ENCODE measurements around the gene ADCK2.
"Not testable (repeated sequence)": the region's sequence is repeated elsewhere in the genome, so short reads cannot be mapped to it uniquely, and the experiment has no call there.

Gene ADCK2

DNA sequence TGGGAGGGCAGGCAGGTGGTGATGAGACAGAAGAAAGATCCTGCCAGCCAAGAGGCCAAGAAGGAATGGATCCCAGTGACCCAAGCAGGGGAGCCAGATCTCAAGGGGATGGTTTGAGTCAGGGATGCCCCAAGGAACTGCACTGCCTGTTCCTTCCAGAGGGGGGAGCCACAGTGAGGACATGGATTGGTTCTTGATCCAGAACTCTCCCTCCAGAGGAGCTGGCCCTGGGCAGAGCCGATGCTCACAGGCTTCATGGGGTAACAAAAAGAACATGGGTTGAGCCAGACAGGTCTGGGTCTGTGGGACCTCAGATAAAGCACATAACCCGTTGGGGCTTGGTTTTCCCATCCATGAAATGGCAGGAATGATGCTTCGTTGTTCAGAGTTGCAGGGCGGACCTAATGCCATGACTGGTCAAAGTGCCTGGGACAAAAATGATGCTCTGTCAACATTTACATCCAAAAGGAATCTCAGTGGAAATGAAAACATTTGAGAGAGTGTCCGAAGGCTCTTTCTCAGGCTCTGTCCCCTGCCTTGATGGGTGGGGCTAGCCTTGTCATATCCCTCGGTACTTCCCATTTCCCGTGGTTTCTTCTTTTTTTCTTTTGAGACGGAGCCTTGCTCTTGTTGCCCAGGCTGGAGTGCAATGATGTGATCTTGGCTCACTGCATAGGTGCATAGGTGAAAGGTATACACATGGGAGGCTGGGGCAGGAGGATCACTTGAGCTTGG lies 27.4 kb upstream of the ADCK2 start:
- DNase-seq, result peak; percentile 19
- in situ Hi-C loops (cut with MboI; ENCODE audit: low pct_unique_long_range_greater_than_20kb, low sequenced_read_pairs), result no loop called here

DNA sequence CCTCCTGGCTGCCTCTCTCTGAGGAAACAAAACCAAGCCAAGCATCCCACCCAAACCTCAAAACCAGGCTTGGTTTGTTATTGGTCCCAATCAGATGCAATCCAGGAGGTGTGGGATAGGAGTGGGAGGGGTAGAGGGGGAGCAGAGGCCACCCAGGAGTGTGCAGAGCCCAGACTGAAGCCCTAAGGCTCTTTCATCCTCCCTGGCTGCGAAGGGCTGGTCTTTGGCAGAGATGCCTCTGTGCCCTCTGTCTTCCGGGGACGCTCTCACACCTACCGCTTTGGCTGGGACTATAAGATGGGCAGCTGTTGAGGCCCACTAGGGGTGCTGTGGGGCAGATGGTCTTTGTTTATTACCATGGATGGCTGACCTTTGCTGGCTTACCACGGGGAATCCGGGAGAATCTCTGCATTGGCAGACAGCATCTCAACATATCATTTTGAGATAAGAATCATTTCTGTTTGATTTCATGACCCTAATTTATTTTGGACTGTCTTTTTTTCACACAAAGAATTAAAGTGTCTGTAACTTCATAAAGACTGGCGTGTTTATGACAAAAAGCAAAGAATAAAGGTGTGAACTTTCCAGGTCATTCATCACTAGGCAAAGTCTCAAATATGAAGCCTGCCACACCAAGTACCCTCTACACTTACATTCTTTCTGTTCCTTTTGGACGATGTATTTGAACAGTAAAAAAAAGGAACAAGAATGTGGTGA lies 25.7 kb upstream of the ADCK2 start:
- in situ Hi-C loops (cut with MboI; ENCODE audit: low pct_unique_long_range_greater_than_20kb, low sequenced_read_pairs), result no loop called here
- peak; percentile 30 for DNase-seq

DNA sequence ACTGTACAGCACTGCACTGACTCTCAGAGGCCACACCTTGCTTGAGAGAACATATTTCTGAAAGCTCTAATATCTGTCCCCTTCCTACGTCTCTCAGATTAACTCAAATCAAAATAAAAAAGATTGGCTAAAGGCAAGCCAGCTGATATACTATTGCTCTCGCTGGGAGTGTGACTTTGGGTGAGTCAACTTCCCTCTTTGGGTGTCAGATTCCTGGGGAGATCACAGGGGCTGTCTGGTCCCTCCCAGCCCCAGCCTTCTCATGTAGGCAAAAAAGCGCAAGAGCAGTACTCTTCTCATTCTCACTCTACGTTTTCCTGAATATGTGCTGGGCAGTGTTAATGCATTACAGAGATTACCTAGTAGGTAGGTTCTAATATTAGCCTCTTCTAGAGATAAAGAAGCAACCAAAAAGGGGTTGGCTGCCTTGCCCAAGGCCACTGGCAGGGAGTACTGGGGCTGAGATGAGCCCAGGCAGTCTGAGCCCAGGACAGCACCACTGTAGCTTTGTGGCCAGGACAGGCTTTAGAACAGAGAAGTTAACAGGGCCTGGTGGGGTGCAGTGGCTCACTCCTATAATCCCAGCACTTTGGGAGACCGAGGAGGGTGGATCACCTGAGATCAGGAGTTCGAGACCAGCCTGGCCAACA lies 23.1 kb upstream of the ADCK2 start:
- in situ Hi-C loops (cut with MboI; ENCODE audit: low pct_unique_long_range_greater_than_20kb, low sequenced_read_pairs), result no loop called here
- no peak for DNase-seq

DNA sequence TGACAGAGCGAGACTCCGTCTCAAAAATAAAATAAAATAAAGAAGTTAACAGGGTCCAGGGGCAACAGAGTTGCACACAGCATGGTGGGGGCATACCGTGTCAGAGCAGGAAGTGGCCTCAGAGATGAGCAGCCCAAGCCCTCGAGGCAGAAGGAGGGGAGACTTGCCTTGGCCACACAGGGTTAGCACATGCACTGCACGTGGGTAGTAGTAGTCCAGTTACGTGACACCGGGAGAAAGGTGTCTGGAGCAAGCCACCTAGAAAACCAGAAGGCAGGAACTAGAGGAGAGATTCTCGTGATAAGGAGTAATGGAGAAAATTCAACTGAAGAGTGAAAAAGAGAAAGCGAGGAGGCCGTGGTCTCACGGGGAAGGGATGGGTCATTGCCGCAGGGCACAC lies 22.4 kb upstream of the ADCK2 start:
- DNase-seq, result no peak
- in situ Hi-C loops (cut with MboI; ENCODE audit: low pct_unique_long_range_greater_than_20kb, low sequenced_read_pairs), result no loop called here

DNA sequence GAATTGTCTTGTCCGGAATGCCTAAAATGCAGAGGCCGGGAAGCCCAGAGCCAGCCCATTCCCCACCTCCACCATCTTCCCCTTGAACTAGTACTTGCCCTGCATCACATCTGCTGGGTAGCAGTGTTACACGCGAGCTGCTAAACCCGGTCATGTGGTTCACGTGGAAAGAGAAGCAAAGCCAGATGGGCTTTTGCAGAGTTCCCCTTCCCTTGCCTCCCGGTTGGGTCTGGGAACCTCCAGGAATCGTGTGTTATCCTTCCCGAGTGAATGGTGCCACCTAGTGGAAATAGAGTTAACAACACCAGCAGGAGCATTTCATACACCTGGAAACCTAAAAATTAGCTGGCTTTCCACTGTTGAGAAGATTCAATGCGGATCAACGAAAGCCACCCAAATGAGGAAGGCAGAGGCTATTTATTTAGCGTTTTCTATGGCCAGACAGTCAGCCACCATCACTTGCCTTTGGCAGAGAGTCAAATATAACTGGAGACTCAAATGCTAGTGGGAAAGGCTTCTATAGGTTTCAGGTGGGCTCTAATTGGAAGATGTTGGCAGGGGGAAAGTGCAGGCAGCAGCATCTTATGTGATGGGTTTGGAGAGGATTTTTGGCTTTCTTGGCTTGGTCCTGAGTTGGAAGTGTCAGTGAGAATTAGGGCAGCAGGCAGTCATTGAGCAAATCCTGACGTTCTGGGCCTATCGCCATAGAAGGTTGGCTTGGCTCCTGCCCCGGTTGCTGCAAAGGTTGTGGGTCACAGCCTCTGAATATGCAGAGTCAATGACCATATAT lies 19.2 kb upstream of the ADCK2 start:
- in situ Hi-C loops (cut with MboI; ENCODE audit: low pct_unique_long_range_greater_than_20kb, low sequenced_read_pairs), result no loop called here
- peak; percentile 69 for DNase-seq

DNA sequence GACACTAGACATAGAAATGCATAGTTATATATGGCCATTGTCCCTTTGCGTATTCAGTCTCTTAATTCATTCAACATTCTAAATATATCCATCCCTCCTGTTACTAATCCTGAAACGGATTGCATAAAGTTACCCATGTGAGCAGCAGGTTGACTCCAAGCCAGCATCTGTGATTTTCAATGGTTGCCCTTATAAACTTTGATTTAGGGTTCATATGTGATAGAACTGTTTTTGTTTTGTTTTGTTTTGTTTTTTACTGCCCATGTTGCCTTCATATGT lies 18.7 kb upstream of the ADCK2 start:
- in situ Hi-C loops (cut with MboI; ENCODE audit: low pct_unique_long_range_greater_than_20kb, low sequenced_read_pairs), result no loop called here
- DNase-seq, result no peak

DNA sequence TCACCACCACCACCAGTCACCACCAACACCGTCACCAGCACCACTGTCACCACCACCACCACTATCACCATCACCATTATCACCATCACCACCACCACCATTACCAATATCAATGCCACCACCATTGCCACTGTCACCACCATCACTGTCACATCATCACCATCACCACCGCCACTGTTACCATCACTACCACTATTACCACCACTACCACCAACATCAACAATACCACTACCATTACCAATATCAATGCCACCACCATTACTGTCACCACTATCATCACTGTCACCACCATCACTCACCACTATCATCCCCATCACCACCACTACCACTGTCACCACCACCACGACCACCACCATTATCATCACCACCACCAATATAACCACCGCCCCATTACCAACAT lies 18.1 kb upstream of the ADCK2 start:
- no peak for DNase-seq
- in situ Hi-C loops (cut with MboI; ENCODE audit: low pct_unique_long_range_greater_than_20kb, low sequenced_read_pairs), result no loop called here

DNA sequence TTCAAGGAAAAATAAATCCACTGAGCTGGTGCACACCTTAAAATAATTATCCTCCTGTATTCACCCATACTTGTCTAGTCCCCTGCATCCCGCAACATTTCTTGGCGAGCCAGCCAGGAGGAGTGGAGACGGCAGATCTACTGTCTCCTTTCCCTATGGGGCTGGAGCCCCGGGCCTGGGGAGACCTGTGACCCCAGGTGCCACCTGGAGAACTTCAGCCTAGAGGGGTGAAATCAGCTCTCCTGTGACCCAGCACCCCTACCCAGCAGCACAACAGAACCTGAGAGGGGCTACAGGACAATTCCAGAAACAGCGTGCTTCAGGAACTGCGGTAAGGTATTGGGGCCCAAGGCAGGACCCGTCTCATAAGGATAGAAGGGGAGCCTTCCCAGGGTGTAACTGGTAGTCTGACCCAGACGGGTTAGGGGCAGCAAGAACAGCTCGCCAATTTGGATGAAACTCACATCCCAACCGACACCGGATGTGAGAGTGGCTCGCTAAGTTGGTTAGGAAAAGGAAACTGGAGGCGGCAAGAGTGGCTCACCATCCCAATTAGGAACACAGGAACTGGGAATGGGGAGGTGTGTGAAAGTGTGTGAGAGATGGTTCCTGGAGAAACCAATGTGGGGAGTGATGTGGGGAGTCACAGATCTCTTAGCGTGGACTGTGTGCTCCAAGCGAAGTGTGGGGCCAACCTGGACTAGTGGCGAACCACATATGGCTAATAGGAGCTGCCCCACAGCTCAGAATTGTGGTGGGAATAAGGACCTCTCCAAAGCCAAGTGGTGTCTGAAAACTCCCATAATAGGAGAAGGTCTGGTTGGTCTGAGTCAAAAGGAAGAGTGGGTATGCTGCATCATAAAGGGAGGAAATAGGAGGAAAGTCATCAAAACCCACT lies 17.0 kb upstream of the ADCK2 start:
- DNase-seq, result no peak
- in situ Hi-C loops (cut with MboI; ENCODE audit: low pct_unique_long_range_greater_than_20kb, low sequenced_read_pairs), result no loop called here

DNA sequence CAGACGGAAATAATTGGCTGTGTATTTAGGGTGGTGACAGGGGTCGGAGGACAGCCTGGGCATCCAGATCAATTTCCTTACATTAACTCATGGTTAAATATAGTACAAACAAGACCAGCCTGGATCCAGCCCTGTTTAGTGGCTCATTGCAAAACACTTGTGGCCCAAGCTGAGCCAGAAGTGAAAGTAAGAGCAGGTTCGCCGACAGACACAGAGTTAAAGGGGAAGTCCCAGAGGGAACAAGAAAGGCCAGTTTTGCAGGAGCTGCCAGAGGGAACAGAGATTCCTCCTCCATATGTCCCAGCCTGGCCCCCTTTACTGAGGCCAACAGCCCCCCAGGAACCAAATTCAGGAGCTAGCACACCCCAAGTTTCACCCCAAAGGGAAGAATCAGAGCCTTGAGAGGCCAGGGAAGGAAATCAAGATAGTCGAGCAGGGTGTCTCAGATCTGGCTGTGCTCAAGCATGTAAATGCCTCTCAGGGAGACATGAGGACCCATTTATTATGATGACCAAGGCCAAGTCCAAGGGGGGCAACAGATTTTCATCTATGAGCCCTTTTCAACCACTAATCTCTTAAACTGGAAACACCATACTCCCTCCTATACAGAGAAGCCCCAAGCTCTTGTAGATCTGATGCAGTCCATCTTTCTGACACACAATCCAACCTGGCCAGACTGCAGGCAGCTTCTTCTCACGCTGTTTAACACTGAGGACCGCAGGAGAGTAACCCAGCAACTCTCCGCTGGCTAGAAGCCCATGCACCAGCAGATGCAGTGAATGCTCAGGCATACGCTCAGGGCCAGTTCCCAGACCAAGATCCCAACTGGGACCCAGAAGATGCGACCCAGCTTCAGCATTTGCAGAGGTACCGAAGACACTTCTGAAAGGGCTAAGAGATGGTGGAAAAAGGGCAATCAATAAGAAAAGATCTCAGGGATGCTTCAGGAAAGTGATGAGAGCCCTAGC lies 15.9 kb upstream of the ADCK2 start:
- in situ Hi-C loops (cut with MboI; ENCODE audit: low pct_unique_long_range_greater_than_20kb, low sequenced_read_pairs), result no loop called here
- DNase-seq, result peak; percentile 79

DNA sequence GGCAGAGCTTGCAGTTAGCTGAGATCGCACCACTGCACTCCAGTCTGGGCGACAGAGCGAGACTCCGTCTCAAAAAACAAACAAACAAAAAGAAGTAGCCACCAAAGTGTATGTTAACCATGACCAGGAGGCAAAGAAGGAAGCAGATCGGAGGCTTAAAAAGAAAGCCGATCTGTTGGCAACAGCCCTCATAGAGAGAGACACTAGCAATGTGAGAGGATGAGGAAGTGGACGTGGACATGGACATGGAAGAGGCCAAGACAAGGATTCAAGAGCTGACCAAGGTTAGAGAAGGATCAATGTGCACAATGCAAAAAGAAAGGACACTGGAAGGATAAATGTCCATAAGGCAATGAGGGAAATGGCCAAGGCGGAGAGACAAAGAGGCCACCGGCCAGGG lies 14.9 kb upstream of the ADCK2 start:
- in situ Hi-C loops (cut with MboI; ENCODE audit: low pct_unique_long_range_greater_than_20kb, low sequenced_read_pairs), result no loop called here
- DNase-seq, result no peak

DNA sequence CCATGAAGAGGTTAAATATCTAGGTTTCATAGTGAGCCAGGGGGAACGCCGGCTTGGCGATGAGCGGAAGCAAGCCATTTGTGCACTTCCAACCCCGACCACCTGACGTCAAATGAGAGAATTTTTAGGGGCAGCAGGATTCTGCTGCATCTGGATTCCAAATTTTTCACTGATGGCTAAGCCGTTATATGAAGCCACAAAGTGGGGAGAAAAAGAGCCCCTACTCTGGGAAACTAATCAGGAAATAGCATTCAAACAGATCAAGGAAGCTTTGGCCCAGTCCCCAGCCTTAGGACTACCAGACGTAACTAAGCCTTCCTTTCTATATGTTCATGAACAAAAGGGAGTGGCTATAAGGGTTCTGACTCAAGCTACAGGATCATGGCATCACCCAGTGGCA lies 12.9 kb upstream of the ADCK2 start:
- in situ Hi-C loops (cut with MboI; ENCODE audit: low pct_unique_long_range_greater_than_20kb, low sequenced_read_pairs), result loop anchor here (10.0 kb wide), 1 partner anchor 355 kb away; the partner anchor contains the start of gene MRPS33

DNA sequence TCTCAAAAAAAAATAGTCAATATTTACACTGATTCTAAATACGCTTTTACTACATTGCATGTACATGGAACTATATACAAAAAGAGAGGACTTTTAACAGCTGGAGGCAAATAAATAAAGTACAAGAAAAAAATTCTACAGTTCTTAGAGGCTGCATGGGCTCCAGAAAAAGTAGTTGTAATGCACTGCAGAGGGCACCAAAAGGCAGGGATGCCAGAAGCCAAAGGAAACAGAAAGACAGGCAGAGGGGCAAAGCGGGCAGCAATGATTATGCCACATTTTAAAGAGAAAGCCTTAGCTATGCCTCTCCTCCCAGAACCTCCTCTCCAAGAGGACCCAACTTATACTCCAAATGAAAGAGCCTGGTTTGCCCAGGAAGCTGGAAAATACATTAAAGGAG lies 11.6 kb upstream of the ADCK2 start:
- no peak for DNase-seq
- in situ Hi-C loops (cut with MboI; ENCODE audit: low pct_unique_long_range_greater_than_20kb, low sequenced_read_pairs), result loop anchor here (10.0 kb wide), 1 partner anchor 354 kb away; the partner anchor contains the start of gene MRPS33

More for the DNA sequence above, 12.9 kb upstream of the ADCK2 start:
- DNase-seq, result no peak

DNA sequence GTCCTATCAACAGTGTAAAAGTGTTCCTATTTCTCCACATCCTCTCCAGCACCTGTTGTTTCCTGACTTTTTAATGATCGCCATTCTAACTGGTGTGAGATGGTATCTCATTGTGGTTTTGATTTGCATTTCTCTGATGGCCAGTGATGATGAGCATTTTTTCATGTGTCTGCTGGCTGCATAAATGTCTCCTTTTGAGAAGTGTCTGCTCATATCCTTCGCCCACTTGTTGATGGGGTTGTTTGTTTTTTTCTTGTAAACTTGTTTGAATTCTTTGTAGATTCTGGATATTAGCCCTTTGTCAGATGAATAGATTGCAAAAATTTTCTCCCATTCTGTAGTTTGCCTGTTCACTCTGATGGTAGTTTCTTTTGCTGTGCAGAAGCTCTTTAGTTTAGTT lies 9.8 kb upstream of the ADCK2 start:
- in situ Hi-C loops (cut with MboI; ENCODE audit: low pct_unique_long_range_greater_than_20kb, low sequenced_read_pairs), result loop anchor here (10.0 kb wide), 1 partner anchor 352 kb away; the partner anchor contains the start of gene MRPS33
- DNase-seq, result not testable (repeated sequence)

DNA sequence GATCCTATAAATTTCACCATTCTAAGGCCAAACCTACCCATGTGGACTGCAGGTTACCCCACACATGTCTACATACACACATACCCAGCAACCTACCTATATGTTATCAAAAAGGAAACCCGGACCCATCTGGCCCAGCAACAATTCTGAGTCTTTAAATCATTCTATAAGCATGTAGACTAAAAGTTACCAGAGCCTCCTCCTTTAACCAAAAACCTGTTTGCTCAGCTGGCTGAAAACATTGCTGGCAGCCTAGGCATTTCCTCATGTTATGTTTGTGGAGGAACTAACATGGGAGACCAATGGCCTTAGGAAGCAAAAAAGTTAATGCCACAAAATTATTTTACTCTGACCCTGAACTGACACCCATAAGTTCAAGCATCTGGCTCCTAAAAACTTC lies 5.3 kb upstream of the ADCK2 start:
- no peak for DNase-seq
- in situ Hi-C loops (cut with MboI; ENCODE audit: low pct_unique_long_range_greater_than_20kb, low sequenced_read_pairs), result loop anchor here (10.0 kb wide), 1 partner anchor 347 kb away; the partner anchor contains the start of gene MRPS33

DNA sequence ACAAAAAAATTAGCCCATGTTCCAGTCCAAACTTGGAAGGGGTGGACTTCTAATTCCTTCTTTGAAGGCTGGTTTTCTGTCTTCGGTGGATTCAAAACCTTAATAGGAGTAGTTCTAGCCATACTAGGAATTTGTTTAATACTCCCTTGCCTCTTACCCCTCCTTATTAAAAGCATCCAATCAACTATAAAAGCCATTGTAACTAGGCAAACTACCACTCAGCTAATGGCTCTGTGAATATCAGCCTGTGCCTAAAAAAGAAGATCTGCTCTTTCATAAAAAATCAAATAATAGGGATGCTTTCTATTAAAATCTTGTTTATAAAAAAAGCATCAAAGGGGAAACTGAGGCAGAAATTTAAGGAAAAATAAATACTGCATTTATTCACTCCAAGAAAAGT lies 4.1 kb upstream of the ADCK2 start:
- no peak for DNase-seq
- in situ Hi-C loops (cut with MboI; ENCODE audit: low pct_unique_long_range_greater_than_20kb, low sequenced_read_pairs), result loop anchor here (10.0 kb wide), 1 partner anchor 346 kb away; the partner anchor contains the start of gene MRPS33

DNA sequence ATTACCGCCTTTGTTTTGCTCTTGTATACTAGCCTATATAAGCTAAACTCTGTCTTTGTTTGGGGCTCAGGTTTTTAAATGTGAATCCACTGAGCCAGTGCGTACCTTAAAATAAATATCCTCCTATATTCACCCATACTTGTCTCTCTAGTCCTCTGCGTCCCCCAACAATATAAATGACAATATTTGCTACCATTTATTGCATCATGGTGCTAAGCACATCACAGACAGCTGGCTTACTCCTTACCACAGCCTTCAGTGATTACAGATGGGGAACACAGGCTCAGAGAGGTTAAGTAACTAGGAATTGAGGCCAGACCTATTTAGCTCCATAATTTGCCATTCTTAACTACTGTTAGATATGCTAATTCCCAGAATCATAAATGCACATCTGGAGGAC lies 3.4 kb upstream of the ADCK2 start:
- DNase-seq, result no peak
- in situ Hi-C loops (cut with MboI; ENCODE audit: low pct_unique_long_range_greater_than_20kb, low sequenced_read_pairs), result loop anchor here (10.0 kb wide), 1 partner anchor 345 kb away; the partner anchor contains the start of gene MRPS33

DNA sequence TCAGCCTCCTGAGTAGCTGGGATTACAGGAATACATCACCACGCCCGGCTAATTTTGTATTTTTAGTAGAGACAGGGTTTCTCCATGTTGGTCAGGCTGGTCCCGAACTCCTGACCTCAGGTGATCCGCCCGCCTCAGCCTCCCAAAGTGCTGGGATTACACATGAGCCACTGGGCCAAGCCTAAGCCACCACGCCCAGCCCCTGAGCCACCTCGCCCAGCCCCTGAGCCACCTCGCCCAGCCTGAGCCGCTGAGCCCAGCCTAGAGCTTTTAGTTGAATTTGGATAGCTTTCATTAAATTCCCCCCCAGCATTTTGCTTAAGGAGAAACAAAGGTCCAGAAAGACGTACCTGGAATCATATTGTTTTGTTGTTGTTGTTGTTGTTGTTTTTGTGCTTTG lies 2.9 kb upstream of the ADCK2 start:
- DNase-seq, result not testable (repeated sequence)
- in situ Hi-C loops (cut with MboI; ENCODE audit: low pct_unique_long_range_greater_than_20kb, low sequenced_read_pairs), result loop anchor here (10.0 kb wide), 1 partner anchor 345 kb away; the partner anchor contains the start of gene MRPS33
